ENCODE results near the gene CDC20B.
"Not testable (repeated sequence)": the region's sequence is repeated elsewhere in the genome, so short reads cannot be mapped to it uniquely, and the experiment has no call there.

The CDC20B gene

GRCh38 chr5:55104036-55104772 is 68.8 kb downstream of the CDC20B start:
- DNase-seq = peak; percentile 18

- DNase-seq = peak; percentile 61
Measured at GRCh38 chr5:55102348-55102747, 70.6 kb downstream of the CDC20B start, which contains the start of gene GZMA. TSS of gene GZMA (plus strand) at chr5:55102646. CDS start at chr5:55102683, 37 bp downstream.

GRCh38 chr5:55101556-55102276 is 71.3 kb downstream of the CDC20B start:
- peak; percentile 16 for DNase-seq

GRCh38 chr5:55101148-55101547 is 71.8 kb downstream of the CDC20B start:
- DNase-seq = not testable (repeated sequence)

- DNase-seq = peak; percentile 70
Measured at GRCh38 chr5:55096861-55097260, 76.1 kb downstream of the CDC20B start.

GRCh38 chr5:55096182-55096581 is 76.8 kb downstream of the CDC20B start:
- peak; percentile 25 for DNase-seq

GRCh38 chr5:55091011-55091410 is 82.0 kb downstream of the CDC20B start:
- DNase-seq = not testable (repeated sequence)

- not testable (repeated sequence) for DNase-seq
Measured at GRCh38 chr5:55089301-55089700, 83.7 kb downstream of the CDC20B start.

- DNase-seq = no peak
Measured at GRCh38 chr5:55081541-55081940, 91.4 kb downstream of the CDC20B start.

- no peak for DNase-seq
Measured at GRCh38 chr5:55073211-55073610, 99.8 kb downstream of the CDC20B start.

GRCh38 chr5:55072666-55073065 is 100.3 kb downstream of the CDC20B start:
- no peak for DNase-seq

GRCh38 chr5:55071413-55071812 is 101.6 kb downstream of the CDC20B start:
- DNase-seq = no peak

GRCh38 chr5:55070968-55071367 is 102.0 kb downstream of the CDC20B start:
- no peak for DNase-seq

GRCh38 chr5:55066277-55066676 is 106.7 kb downstream of the CDC20B start:
- DNase-seq = no peak

GRCh38 chr5:55064523-55064922 is 108.5 kb downstream of the CDC20B start:
- DNase-seq = no peak

- DNase-seq = no peak
Measured at GRCh38 chr5:55063899-55064298, 109.1 kb downstream of the CDC20B start.

GRCh38 chr5:55063220-55063863 is 109.6 kb downstream of the CDC20B start:
- no peak for DNase-seq
